ENCODE measurements around the gene LRRC25.
A peak's percentile ranks its signal among the peaks of the same experiment; 100 is the strongest.

Gene LRRC25

GRCh38 chr19:18417250-18418028 is 20.0 kb upstream of the LRRC25 start (continued):
- TF ChIP-seq ZNF488 (tag by site-specific recombination; IDR thresholded peaks at IDR 0.05): no peak
- no peak; the same call in 1 of the 2 replicates for TF ChIP-seq ZSCAN4 (tag by site-specific recombination; IDR thresholded peaks at IDR 0.05)
- TF ChIP-seq ZNF791 (tag by site-specific recombination; IDR thresholded peaks at IDR 0.05): peak; percentile 10; the same call in 1 of the 2 replicates
- TF ChIP-seq REST (tag by site-specific recombination; IDR thresholded peaks at IDR 0.05): peak; percentile 30
- TF ChIP-seq SCRT2 (tag by site-specific recombination; IDR thresholded peaks at IDR 0.05): no peak
- TF ChIP-seq OVOL3 (tag by site-specific recombination; IDR thresholded peaks at IDR 0.05): no peak
- TF ChIP-seq ZNF677 (tag by site-specific recombination; IDR thresholded peaks at IDR 0.05): peak; percentile 50; the same call in 1 of the 2 replicates
- TF ChIP-seq WT1 (tag by site-specific recombination; IDR thresholded peaks at IDR 0.05): no peak; the same call in 1 of the 2 replicates
- TF ChIP-seq ZNF398 (tag by site-specific recombination; IDR thresholded peaks at IDR 0.05): peak; percentile 65
- TF ChIP-seq ZNF561 (tag by site-specific recombination; IDR thresholded peaks at IDR 0.05; ENCODE audit: borderline replicate concordance): 0 out of 2 replicates have a peak, but pooled peaks have one; percentile 53
- TF ChIP-seq GLIS1 (tag by site-specific recombination; IDR thresholded peaks at IDR 0.05): peak; percentile 45; the same call in 1 of the 2 replicates
- TF ChIP-seq PRDM10 (tag by site-specific recombination; IDR thresholded peaks at IDR 0.05): no peak; the same call in 1 of the 2 replicates
- TF ChIP-seq ZNF175 (tag by site-specific recombination; IDR thresholded peaks at IDR 0.05): no peak
- no peak for TF ChIP-seq ZNF610 (tag by site-specific recombination; IDR thresholded peaks at IDR 0.05; ENCODE audit: borderline replicate concordance)
- peak; percentile 81 for TF ChIP-seq HIC1 (tag by site-specific recombination; IDR thresholded peaks at IDR 0.05)
- peak; percentile 70 for TF ChIP-seq ZEB2 (tag by site-specific recombination; IDR thresholded peaks at IDR 0.05)
- TF ChIP-seq PBX3 (CRISPR knock-in tag; IDR thresholded peaks at IDR 0.05): 0 out of 2 replicates have a peak, but pooled peaks have one; percentile 42
- 0 out of 2 replicates have a peak, but pooled peaks have one; percentile 11 for TF ChIP-seq ZNF596 (tag by site-specific recombination; IDR thresholded peaks at IDR 0.05)
- no peak for TF ChIP-seq MYNN (tag by site-specific recombination; IDR thresholded peaks at IDR 0.05; ENCODE audit: borderline replicate concordance)
- no peak for TF ChIP-seq EGR2 (tag by site-specific recombination; IDR thresholded peaks at IDR 0.05; ENCODE audit: low read depth)
- peak; percentile 88 for TF ChIP-seq ZBTB20 (tag by site-specific recombination; IDR thresholded peaks at IDR 0.05)
- no peak for TF ChIP-seq ZNF366 (tag by site-specific recombination; conservative IDR thresholded peaks at IDR 0.05)
- no peak for TF ChIP-seq HOXD13 (CRISPR knock-in tag; IDR thresholded peaks at IDR 0.05; ENCODE audit: borderline replicate concordance)
- TF ChIP-seq YY2 (tag by site-specific recombination; IDR thresholded peaks at IDR 0.05): no peak

All from HEK293 (cell line).